ENCODE results near the gene RBFOX2. TPM values are rescaled to one million over a fixed set of nuclear protein-coding genes. Genes with fewer than 3 reads are reported as not detected.
"Not testable (repeated sequence)": the region's sequence is repeated elsewhere in the genome, so short reads cannot be mapped to it uniquely, and the experiment has no call there.

Gene RBFOX2
- total RNA-seq, 1 donor from 2014 or later, result 164 TPM

DNA sequence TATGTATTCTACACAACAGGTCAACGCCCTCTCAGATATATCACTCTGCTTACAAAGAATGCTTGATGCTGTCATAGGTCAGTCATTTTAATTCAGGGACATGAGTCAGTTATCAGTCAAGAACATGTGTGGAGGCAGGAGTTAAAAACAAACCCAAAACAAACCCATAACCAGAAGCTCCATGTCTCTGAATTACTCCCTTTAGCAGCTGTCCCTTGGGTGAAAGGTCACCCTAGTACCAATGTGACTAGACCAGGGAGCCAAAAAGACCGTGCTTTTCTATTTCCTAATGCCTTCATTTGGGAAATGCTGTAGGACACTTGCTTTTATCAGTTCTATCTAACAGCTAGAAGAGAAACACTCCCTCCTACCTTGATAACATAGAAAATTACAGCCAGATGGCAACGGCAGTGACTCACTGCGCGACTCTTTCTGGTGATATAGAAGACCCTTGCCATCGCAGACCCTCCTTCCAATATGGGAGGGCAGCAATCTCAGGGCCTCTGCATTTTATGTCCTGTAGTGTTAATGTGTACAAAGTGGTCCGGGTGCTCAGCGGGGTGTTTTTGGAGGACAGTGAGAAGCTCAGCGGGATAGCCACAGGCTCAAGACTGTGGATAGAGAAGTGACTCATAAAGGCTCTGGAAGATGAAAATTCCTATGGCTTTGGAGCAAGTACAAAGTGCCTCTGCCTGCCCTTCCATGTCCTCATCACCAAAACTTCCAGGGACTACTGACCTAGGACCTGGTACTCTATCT, 286.1 kb downstream of the RBFOX2 start:
- TF ChIP-seq, protein P1, sequence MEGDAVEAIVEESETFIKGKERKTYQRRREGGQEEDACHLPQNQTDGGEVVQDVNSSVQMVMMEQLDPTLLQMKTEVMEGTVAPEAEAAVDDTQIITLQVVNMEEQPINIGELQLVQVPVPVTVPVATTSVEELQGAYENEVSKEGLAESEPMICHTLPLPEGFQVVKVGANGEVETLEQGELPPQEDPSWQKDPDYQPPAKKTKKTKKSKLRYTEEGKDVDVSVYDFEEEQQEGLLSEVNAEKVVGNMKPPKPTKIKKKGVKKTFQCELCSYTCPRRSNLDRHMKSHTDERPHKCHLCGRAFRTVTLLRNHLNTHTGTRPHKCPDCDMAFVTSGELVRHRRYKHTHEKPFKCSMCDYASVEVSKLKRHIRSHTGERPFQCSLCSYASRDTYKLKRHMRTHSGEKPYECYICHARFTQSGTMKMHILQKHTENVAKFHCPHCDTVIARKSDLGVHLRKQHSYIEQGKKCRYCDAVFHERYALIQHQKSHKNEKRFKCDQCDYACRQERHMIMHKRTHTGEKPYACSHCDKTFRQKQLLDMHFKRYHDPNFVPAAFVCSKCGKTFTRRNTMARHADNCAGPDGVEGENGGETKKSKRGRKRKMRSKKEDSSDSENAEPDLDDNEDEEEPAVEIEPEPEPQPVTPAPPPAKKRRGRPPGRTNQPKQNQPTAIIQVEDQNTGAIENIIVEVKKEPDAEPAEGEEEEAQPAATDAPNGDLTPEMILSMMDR (conservative IDR thresholded peaks at IDR 0.05), result no peak
- H3K9me3 Mint-ChIP-seq, result no peaks in the 10 kb centered on the region
- DNase-seq (ENCODE audit: extremely low spot score, unreplicated experiment), result no peak
- peak overlapping the region; percentile 50 for H3K27ac Mint-ChIP-seq
- H3K4me1 Mint-ChIP-seq (ENCODE audit: unreplicated experiment), result peaks cover 26% of the 10 kb centered on the region
- H3K36me3 Mint-ChIP-seq, result peaks cover 47% of the 10 kb centered on the region
- H3K4me3 Mint-ChIP-seq, result no peak overlapping the region
- no peaks in the 10 kb centered on the region for H3K27me3 Mint-ChIP-seq

DNA sequence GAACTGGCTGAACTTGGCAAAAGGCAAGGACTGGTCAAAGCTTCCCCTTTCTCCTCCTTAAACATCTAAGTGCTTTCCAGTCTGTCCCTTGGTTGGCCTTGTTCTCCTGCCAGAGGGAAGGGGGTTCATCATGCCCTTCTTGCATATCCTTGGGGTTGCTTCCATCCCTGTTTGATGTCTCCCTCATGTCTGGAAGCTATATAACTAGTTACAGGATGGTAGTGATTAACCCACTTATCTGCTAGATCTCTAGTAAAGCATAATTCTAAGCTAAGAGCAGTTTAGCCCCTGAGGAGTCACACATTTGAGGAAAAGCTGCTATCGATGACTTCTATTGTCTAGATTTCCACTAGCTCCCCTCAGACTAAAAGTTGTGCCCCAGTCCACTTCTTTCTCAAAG, 288.0 kb downstream of the RBFOX2 start:
- Mint-ChIP-seq H3K9me3 (no peaks in the 10 kb centered on the region), H3K4me1 (ENCODE audit: unreplicated experiment) (peaks cover 26% of the 10 kb centered on the region), H3K27me3 (no peaks in the 10 kb centered on the region), H3K36me3 (peaks cover 48% of the 10 kb centered on the region), H3K4me3 (no peak overlapping the region), H3K27ac (peak overlapping the region; percentile 24)
- TF ChIP-seq, protein P1 (conservative IDR thresholded peaks at IDR 0.05), result no peak
- DNase-seq (ENCODE audit: extremely low spot score, unreplicated experiment), result no peak

DNA sequence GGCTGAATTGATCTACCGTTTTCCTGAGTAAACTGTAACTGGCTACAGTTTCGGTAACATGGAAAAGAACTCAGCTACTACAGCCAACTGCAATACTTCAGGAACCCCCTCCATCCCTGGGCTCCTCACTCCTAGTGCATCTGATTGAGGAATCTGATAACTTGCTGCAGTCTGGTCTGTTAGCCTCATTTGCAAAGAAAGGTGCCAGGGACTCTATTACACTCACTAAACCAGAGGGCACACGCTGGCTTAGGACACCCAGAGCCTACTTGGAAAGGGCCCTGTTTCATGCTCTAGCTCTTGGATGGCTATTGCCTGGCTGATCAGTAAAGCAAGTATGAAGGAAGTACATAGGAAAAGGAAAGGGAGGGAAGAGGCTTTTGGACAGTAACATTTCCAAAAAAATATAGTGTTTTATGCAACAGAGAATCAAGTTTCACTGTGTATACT, 288.7 kb downstream of the RBFOX2 start:
- Mint-ChIP-seq H3K4me1 (ENCODE audit: unreplicated experiment) (peaks cover 26% of the 10 kb centered on the region), H3K27ac (no peak overlapping the region), H3K27me3 (no peaks in the 10 kb centered on the region), H3K36me3 (peaks cover 49% of the 10 kb centered on the region), H3K9me3 (no peaks in the 10 kb centered on the region), H3K4me3 (no peak overlapping the region)
- TF ChIP-seq, protein P1 (conservative IDR thresholded peaks at IDR 0.05), result no peak
- DNase-seq (ENCODE audit: extremely low spot score, unreplicated experiment), result no peak

DNA sequence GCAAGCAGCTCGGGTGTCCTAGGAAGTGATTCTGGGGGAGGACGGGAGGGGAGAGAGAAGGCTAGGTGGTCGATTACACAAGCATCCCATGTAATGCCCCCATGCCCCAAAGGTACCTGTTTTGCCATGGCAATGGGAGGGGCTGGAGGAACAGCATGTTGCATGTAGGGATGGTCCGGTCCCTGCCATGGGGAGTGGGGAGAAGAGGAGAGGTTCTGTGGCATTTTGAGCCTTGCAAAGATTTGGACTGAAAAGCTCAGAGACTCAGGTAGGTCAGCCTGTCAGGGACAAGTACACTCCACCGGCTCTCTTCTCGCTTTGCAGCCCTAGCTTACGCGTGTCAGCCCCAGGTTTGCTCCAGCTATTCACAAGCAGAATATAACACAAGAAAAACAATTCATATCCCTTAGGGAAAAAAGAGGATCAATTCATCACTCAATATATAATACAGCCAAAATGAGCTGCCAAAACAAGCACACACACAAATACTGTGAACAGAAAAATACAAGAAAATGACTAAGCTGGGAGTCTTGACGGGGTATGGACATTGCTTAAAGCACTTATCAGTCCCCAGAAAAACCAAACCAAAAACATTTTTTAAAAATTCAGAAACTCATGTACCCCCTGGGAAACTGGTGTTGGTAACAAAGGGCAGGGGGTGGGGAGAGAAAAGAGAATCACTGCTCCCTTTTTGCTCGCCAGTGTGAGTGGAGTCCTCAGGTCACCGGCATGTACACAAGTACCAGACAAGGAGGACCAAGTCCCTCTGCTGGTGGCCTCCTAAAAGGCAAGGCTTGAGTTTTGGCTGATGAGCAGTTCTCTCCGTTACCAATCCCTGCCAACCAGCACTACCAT, 289.3 kb downstream of the RBFOX2 start:
- no peaks in the 10 kb centered on the region for H3K9me3 Mint-ChIP-seq
- no peaks in the 10 kb centered on the region for H3K27me3 Mint-ChIP-seq

DNA sequence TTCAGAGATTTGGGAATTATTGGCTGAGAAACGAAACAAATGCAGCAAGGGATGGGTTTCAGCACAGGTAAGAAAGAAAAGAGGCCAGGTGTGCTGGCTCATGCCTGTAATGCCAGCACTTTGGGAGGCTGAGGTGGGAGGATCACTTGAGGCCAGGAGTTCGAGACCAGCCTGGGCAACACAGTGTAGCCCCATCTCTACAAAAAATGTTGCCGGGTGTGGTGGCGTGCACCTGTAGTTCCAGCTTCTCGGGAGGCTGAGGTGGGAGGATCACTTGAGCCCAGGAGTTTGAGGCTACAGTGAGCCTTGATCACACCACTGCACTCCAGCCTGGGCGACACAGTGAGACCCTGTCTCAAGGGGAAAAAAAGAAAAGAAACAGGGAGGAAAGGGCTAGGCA, 290.7 kb downstream of the RBFOX2 start:
- DNase-seq (ENCODE audit: extremely low spot score, unreplicated experiment); H3K27me3 Mint-ChIP-seq; H3K9me3 Mint-ChIP-seq; H3K4me3 Mint-ChIP-seq; H3K27ac Mint-ChIP-seq: not testable (repeated sequence)
- peaks cover 22% of the 10 kb centered on the region for H3K4me1 Mint-ChIP-seq (ENCODE audit: unreplicated experiment)
- peaks cover 42% of the 10 kb centered on the region for H3K36me3 Mint-ChIP-seq

More for the DNA sequence above, 289.3 kb downstream of the RBFOX2 start:
- no peak overlapping the region for H3K4me3 Mint-ChIP-seq
- peaks cover 46% of the 10 kb centered on the region for H3K36me3 Mint-ChIP-seq
- DNase-seq (ENCODE audit: extremely low spot score, unreplicated experiment), result peak; percentile 53
- TF ChIP-seq, protein P1 (conservative IDR thresholded peaks at IDR 0.05), result peak; percentile 43
- peaks cover 26% of the 10 kb centered on the region for H3K4me1 Mint-ChIP-seq (ENCODE audit: unreplicated experiment)
- H3K27ac Mint-ChIP-seq, result peak overlapping the region; percentile 10

DNA sequence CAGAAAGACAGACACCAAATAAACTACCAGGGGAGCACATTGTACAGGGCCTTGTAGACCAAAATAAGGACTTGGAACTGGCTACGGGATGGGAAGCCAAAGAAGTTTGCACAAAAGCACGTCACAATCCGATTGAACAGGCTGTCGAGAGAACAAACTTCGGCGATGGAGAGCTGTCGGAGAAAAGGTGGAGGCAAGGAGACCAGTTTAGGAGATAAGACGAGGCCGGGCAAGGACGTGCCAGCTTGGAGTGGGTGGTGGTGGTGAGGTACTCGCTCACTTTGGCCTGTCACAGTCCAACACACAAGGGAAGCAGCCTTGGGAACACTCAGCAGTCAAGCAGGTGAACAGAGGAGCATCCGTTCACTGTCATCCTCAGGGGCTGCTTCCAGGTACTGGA, 291.9 kb downstream of the RBFOX2 start:
- H3K4me3 Mint-ChIP-seq, result no peak overlapping the region
- H3K27ac Mint-ChIP-seq, result peak overlapping the region; percentile 24
- no peaks in the 10 kb centered on the region for H3K27me3 Mint-ChIP-seq
- DNase-seq (ENCODE audit: extremely low spot score, unreplicated experiment), result peak; percentile 32
- TF ChIP-seq, protein P1 (conservative IDR thresholded peaks at IDR 0.05), result no peak
- peaks cover 30% of the 10 kb centered on the region for H3K36me3 Mint-ChIP-seq
- peaks cover 6% of the 10 kb centered on the region for H3K9me3 Mint-ChIP-seq
- peaks cover 10% of the 10 kb centered on the region for H3K4me1 Mint-ChIP-seq (ENCODE audit: unreplicated experiment)
